ENCODE data around the gene CDC42BPB.

DNA sequence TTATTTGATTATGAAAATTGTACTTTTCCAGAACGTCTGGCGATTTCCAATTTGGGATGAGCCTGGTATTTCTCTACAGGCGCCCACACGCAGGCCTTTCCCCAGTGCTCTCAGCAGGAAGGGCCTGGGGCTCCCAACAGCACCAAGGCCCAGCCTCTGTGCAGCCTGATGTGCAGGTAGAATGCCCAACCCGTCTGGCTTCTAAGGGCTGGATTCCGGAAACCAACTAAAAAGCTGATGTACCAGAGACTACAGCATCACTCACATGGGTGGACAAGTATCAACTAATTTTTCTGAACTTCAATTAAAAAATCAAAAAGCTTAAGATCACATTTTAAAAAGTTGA lies 25.8 kb downstream of the CDC42BPB start:
- TF ChIP-seq, protein P1, sequence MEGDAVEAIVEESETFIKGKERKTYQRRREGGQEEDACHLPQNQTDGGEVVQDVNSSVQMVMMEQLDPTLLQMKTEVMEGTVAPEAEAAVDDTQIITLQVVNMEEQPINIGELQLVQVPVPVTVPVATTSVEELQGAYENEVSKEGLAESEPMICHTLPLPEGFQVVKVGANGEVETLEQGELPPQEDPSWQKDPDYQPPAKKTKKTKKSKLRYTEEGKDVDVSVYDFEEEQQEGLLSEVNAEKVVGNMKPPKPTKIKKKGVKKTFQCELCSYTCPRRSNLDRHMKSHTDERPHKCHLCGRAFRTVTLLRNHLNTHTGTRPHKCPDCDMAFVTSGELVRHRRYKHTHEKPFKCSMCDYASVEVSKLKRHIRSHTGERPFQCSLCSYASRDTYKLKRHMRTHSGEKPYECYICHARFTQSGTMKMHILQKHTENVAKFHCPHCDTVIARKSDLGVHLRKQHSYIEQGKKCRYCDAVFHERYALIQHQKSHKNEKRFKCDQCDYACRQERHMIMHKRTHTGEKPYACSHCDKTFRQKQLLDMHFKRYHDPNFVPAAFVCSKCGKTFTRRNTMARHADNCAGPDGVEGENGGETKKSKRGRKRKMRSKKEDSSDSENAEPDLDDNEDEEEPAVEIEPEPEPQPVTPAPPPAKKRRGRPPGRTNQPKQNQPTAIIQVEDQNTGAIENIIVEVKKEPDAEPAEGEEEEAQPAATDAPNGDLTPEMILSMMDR (IDR thresholded peaks at IDR 0.05; ENCODE audit: low read depth, low read length), result no peak
- no peak for TF ChIP-seq POLR2A (IDR thresholded peaks at IDR 0.05; ENCODE audit: extremely low read depth, insufficient read length)
